Hepatocyte (in vitro differentiated cells): ENCODE data around the gene BBX.

Experiments used
- CTCF ChIP-seq: fragments of 200-600 bp; sonication (generic); IDR thresholded peaks from 2 replicates; pipeline ENCODE4 v1.5.1; 2016; ENCODE audit warnings: antibody characterized with exemption, mild to moderate bottlenecking; ENCODE audit not compliant: poor library complexity
- EZH2 ChIP-seq: fragments of 200-600 bp; sonication (generic); IDR thresholded peaks from 2 replicates; pipeline ENCODE4 v1.6.1; 2016; ENCODE audit warnings: antibody characterized with exemption, mild to moderate bottlenecking, borderline replicate concordance

GRCh38 chr3:107831590-107831989 lies 308.8 kb downstream of the BBX start:
- no peak for TF ChIP-seq CTCF
- no peak for TF ChIP-seq EZH2
